ENCODE data around the gene UQCRC2.

The UQCRC2 gene

DNA sequence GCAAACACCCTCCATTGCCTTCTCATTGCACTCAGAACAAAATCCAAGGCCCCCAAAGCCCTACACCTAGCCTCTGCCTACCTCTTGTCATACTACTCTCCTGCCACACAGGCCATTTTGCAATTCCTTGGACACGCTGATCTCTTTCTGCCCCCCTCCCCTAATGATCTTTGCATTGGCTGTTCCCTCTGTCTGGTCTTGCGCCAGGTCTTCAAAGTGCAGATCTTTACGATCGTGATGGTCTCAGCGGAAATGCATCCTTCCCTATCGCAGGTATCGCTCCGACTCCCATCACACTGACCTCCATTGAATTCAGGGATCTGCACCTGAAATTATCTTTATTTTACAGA lies 54.0 kb downstream of the UQCRC2 start (continued):
- TF ChIP-seq ZNF292 (tag by site-specific recombination; IDR thresholded peaks at IDR 0.05; ENCODE audit: borderline replicate concordance, low read depth) (no peak), ZNF169 (tag by site-specific recombination; IDR thresholded peaks at IDR 0.05) (no peak), YY1 (tag by site-specific recombination; IDR thresholded peaks at IDR 0.05) (0 out of 2 replicates have a peak, but pooled peaks have one; percentile 9), SETDB1 (IDR thresholded peaks at IDR 0.05; ENCODE audit: insufficient read length, low read length) (no peak), ZSCAN16 (tag by site-specific recombination; IDR thresholded peaks at IDR 0.05) (no peak), ZNF768 (tag by site-specific recombination; IDR thresholded peaks at IDR 0.05) (no peak), ZNF341 (tag by site-specific recombination; IDR thresholded peaks at IDR 0.05; ENCODE audit: low read depth) (peak; percentile 99), SP2 (tag by site-specific recombination; IDR thresholded peaks at IDR 0.05) (no peak), ZNF174 (tag by site-specific recombination; IDR thresholded peaks at IDR 0.05) (no peak), GLIS1 (tag by site-specific recombination; IDR thresholded peaks at IDR 0.05) (no peak), ZNF221 (tag by site-specific recombination; IDR thresholded peaks at IDR 0.05; ENCODE audit: borderline replicate concordance) (no peak), ZNF404 (tag by site-specific recombination; IDR thresholded peaks at IDR 0.05) (no peak), ZNF16 (tag by site-specific recombination; IDR thresholded peaks at IDR 0.05; ENCODE audit: low read depth) (no peak), ZNF175 (tag by site-specific recombination; IDR thresholded peaks at IDR 0.05) (no peak), ZNF366 (tag by site-specific recombination; conservative IDR thresholded peaks at IDR 0.05) (no peak), KLF7 (tag by site-specific recombination; IDR thresholded peaks at IDR 0.05; ENCODE audit: borderline replicate concordance) (no peak), ZNF701 (tag by site-specific recombination; IDR thresholded peaks at IDR 0.05) (no peak), ZNF837 (tag by site-specific recombination; IDR thresholded peaks at IDR 0.05) (no peak), ZNF24 (tag by site-specific recombination; IDR thresholded peaks at IDR 0.05) (0 out of 2 replicates have a peak, but pooled peaks have one; percentile 9), ZXDB (tag by site-specific recombination; IDR thresholded peaks at IDR 0.05) (no peak), KLF10 (tag by site-specific recombination; IDR thresholded peaks at IDR 0.05) (no peak)
- TF ChIP-seq, protein P1, sequence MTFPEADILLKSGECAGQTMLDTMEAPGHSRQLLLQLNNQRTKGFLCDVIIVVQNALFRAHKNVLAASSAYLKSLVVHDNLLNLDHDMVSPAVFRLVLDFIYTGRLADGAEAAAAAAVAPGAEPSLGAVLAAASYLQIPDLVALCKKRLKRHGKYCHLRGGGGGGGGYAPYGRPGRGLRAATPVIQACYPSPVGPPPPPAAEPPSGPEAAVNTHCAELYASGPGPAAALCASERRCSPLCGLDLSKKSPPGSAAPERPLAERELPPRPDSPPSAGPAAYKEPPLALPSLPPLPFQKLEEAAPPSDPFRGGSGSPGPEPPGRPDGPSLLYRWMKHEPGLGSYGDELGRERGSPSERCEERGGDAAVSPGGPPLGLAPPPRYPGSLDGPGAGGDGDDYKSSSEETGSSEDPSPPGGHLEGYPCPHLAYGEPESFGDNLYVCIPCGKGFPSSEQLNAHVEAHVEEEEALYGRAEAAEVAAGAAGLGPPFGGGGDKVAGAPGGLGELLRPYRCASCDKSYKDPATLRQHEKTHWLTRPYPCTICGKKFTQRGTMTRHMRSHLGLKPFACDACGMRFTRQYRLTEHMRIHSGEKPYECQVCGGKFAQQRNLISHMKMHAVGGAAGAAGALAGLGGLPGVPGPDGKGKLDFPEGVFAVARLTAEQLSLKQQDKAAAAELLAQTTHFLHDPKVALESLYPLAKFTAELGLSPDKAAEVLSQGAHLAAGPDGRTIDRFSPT (tag by site-specific recombination; IDR thresholded peaks at IDR 0.05): no peak
- TF ChIP-seq, protein P2, sequence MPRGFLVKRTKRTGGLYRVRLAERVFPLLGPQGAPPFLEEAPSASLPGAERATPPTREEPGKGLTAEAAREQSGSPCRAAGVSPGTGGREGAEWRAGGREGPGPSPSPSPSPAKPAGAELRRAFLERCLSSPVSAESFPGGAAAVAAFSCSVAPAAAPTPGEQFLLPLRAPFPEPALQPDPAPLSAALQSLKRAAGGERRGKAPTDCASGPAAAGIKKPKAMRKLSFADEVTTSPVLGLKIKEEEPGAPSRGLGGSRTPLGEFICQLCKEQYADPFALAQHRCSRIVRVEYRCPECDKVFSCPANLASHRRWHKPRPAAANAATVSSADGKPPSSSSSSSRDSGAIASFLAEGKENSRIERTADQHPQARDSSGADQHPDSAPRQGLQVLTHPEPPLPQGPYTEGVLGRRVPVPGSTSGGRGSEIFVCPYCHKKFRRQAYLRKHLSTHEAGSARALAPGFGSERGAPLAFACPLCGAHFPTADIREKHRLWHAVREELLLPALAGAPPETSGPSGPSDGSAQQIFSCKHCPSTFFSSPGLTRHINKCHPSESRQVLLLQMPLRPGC (tag by site-specific recombination; IDR thresholded peaks at IDR 0.05): no peak
- TF ChIP-seq, protein P3, sequence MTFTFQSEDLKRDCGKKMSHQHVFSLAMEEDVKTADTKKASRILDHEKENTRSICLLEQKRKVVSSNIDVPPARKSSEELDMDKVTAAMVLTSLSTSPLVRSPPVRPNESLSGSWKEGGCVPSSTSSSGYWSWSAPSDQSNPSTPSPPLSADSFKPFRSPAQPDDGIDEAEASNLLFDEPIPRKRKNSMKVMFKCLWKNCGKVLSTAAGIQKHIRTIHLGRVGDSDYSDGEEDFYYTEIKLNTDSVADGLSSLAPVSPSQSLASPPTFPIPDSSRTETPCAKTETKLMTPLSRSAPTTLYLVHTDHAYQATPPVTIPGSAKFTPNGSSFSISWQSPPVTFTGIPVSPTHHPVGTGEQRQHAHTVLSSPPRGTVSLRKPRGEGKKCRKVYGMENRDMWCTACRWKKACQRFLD (tag by site-specific recombination; IDR thresholded peaks at IDR 0.05): no peak
- TF ChIP-seq, protein P4, sequence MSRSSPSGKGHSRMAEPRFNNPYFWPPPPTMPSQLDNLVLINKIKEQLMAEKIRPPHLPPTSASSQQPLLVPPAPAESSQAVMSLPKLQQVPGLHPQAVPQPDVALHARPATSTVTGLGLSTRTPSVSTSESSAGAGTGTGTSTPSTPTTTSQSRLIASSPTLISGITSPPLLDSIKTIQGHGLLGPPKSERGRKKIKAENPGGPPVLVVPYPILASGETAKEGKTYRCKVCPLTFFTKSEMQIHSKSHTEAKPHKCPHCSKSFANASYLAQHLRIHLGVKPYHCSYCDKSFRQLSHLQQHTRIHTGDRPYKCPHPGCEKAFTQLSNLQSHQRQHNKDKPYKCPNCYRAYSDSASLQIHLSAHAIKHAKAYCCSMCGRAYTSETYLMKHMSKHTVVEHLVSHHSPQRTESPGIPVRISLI (tag by site-specific recombination; IDR thresholded peaks at IDR 0.05): no peak
- TF ChIP-seq, protein P5, sequence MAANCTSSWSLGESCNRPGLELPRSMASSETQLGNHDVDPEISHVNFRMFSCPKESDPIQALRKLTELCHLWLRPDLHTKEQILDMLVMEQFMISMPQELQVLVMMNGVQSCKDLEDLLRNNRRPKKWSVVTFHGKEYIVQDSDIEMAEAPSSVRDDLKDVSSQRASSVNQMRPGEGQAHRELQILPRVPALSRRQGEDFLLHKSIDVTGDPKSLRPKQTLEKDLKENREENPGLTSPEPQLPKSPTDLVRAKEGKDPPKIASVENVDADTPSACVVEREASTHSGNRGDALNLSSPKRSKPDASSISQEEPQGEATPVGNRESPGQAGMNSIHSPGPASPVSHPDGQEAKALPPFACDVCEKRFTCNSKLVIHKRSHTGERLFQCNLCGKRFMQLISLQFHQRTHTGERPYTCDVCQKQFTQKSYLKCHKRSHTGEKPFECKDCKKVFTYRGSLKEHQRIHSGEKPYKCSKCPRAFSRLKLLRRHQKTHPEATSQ (tag by site-specific recombination; IDR thresholded peaks at IDR 0.05): no peak
- TF ChIP-seq, protein P6, sequence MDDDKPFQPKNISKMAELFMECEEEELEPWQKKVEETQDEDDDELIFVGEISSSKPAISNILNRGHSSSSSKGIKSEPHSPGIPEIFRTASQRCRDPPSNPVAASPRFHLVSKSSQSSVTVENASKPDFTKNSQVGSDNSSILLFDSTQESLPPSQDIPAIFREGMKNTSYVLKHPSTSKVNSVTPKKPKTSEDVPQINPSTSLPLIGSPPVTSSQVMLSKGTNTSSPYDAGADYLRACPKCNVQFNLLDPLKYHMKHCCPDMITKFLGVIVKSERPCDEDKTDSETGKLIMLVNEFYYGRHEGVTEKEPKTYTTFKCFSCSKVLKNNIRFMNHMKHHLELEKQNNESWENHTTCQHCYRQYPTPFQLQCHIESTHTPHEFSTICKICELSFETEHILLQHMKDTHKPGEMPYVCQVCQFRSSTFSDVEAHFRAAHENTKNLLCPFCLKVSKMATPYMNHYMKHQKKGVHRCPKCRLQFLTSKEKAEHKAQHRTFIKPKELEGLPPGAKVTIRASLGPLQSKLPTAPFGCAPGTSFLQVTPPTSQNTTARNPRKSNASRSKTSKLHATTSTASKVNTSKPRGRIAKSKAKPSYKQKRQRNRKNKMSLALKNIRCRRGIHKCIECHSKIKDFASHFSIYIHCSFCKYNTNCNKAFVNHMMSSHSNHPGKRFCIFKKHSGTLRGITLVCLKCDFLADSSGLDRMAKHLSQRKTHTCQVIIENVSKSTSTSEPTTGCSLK (tag by site-specific recombination; IDR thresholded peaks at IDR 0.05): no peak
